Fibroblast of pulmonary artery (primary cell): ENCODE data around the gene IL4I1.

Experiments
- DNase-seq: peaks from one replicate; pipeline ENCODE4 v3.0.0-alpha.2; 2010; ENCODE audit warnings: low read depth
- H3K4me3 ChIP-seq: replicated peaks from 2 replicates; pipeline ENCODE4 v1.5.1; 2011; ENCODE audit warnings: low read depth, mild to moderate bottlenecking, control low read depth, low read length, moderate library complexity
- TF ChIP-seq, protein P1 (sequence below): IDR thresholded peaks from 2 replicates; pipeline ENCODE4 v1.5.1; 2011; ENCODE audit warnings: mild to moderate bottlenecking, control low read depth, low read length, inconsistent platforms; ENCODE audit errors: missing control alignments

The IL4I1 gene

DNA sequence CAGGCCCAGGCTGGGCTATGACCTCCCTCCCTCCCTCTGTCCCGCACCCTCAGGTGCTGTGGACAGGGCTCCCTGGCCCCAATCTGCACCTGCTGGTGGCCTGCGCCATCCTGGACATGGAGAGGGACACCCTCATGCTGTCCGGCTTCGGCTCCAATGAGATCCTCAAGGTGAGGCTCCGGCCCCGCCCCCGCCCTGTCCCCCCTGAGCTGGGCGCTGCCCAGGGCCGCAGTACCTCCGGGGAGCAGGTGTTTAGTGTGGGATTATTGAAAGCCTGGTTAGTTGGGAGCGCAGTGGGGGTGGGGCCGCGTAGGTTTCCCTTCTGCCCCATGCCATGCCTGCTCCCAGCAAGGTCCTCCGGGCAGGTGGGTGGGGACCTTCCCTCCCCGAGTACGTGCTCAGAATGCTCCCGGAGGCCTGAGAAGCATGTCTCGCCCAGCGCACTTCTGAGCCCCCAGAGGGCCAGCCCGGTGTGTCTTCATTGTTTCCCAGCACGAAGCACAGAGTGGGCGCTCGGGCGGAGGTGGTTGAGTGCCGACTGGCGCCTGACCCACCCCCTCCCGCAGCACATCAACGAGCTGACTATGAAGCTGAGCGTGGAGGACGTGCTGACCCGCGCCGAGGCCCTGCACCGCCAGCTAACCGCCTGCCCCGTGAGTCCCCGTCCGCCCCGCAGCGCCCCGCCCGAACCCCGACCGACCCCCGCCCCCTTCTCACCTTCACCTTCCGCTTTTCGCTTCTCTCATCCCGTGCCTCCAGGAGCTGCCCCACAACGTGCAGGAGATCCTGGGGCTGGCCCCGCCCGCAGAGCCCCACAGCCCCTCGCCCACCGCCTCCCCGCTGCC, 8.8 kb downstream of the IL4I1 start:
- TF ChIP-seq, protein P1, sequence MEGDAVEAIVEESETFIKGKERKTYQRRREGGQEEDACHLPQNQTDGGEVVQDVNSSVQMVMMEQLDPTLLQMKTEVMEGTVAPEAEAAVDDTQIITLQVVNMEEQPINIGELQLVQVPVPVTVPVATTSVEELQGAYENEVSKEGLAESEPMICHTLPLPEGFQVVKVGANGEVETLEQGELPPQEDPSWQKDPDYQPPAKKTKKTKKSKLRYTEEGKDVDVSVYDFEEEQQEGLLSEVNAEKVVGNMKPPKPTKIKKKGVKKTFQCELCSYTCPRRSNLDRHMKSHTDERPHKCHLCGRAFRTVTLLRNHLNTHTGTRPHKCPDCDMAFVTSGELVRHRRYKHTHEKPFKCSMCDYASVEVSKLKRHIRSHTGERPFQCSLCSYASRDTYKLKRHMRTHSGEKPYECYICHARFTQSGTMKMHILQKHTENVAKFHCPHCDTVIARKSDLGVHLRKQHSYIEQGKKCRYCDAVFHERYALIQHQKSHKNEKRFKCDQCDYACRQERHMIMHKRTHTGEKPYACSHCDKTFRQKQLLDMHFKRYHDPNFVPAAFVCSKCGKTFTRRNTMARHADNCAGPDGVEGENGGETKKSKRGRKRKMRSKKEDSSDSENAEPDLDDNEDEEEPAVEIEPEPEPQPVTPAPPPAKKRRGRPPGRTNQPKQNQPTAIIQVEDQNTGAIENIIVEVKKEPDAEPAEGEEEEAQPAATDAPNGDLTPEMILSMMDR: no peak
- H3K4me3 ChIP-seq: no peak overlapping the region
- DNase-seq: no peak

DNA sequence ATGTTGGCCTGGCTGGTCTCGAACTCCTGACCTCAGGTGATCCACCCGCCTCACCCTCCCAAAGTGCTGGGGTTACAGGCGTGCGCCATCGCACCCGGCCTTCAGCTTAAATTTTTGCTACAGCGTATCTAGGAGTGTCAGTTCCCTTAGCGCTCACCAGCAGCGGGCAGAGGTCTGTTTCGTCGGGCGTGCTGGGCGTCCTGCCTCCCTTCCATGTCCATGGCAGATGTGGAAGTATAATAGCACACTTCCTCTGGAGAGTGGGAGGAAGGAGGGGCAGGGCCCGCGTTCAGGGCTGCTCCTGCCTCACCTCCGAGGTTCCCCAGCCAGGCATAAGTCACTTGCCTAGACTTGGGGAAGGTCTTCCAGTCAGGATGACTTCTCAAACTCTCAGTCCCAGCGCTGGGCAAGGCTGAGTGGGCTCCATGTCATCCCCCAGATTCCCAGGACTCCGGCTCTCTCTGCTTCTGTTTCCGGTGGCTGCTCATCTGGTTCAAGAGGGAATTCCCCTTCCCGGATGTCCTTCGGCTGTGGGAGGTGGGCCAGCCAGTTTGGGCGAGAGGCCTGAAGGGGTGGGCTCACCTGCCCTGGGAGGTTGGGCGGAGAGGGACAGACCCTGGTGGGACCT, 9.5 kb downstream of the IL4I1 start:
- no peak for DNase-seq
- H3K4me3 ChIP-seq: no peak overlapping the region
- TF ChIP-seq, protein P1: no peak

DNA sequence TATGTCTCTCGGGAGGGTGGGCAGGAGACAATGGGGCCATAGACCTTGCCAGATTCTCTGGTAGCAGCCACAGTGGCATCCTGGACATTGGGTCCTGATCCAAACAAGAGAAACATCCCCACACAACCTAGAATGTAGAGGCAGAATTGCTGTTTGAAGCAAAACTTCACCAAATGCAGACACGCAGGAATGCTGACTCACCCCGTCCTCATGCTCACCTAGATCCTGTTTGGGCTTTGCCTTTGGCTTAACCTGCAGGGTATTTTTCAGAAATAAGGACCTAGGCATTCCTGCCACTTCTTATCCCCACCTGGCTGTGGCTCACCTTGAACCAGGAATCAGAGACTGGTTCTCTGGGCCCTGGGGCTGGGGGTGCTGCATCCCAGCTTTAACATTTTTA, 11.9 kb downstream of the IL4I1 start:
- DNase-seq: no peak
- TF ChIP-seq, protein P1: no peak
- H3K4me3 ChIP-seq: no peak overlapping the region

DNA sequence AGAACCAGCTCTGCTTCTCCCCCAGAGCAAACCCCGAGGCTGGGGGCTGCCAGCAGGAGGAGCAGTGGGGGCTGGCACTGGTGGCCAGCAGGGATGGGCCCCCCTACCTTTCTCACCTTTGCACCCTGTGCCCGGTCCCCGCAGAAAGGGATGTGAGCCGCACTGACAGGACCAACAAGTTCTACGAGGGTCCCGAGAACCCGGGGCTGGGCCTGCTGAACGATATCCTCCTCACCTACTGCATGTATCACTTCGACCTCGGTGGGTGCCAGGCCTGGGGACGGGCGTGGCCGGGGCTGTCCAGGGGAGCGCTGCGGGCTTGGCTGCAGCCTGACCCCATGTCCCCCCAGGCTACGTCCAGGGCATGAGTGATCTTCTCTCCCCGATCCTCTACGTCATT, 12.6 kb downstream of the IL4I1 start:
- DNase-seq: no peak
- H3K4me3 ChIP-seq: no peak overlapping the region
- TF ChIP-seq, protein P1: no peak

DNA sequence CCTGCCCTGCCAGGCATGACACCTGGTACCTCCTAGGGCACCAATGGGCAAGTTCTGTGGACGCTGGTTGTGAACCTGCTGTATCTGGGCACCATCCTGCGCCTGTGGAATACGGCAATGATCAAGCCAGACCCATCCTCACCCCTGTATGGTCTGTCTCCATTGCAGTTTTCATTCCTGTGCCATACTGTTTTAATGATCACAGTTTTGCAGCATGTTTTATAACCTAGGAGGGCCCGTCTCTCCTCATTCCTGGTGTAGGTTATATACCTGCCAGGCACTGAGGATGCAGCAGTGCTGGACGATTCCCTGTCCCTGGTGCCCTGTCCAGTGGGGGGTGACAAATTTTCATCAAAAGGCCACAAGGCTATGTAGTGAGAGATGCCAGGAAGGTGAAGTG, 13.6 kb downstream of the IL4I1 start:
- TF ChIP-seq, protein P1: no peak
- no peak overlapping the region for H3K4me3 ChIP-seq
- DNase-seq: no peak

DNA sequence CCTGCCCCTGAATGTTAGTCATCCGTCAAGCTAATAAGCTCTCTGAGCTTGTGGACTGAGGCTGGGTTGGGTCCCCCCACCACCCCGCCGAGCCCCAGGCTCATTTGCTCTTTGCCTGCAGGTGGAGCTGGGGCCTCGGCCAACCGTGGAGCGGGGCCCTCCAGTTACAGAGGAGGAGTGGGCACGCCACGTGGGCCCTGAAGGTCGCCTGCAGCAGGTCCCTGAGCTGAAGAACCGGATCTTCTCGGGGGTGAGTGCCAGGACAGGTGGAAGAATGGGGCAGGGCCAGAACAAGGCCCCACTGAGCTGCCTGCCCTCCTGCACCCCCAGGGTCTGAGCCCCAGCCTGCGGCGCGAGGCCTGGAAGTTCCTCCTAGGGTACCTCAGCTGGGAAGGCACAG, 14.0 kb downstream of the IL4I1 start:
- TF ChIP-seq, protein P1: no peak
- DNase-seq: no peak
- no peak overlapping the region for H3K4me3 ChIP-seq
